NCI-H2029 (cell line): Measurements from ENCODE around the gene INHBE.
A peak's percentile ranks its signal among the peaks of the same experiment; 100 is the strongest.
"Not testable (repeated sequence)": the region's sequence is repeated elsewhere in the genome, so short reads cannot be mapped to it uniquely, and the experiment has no call there.

ENCODE experiments used
- DNase-seq: peaks from one replicate; lab custom pipeline; 2025; lab: John Stamatoyannopoulos, UW

Gene INHBE

DNA sequence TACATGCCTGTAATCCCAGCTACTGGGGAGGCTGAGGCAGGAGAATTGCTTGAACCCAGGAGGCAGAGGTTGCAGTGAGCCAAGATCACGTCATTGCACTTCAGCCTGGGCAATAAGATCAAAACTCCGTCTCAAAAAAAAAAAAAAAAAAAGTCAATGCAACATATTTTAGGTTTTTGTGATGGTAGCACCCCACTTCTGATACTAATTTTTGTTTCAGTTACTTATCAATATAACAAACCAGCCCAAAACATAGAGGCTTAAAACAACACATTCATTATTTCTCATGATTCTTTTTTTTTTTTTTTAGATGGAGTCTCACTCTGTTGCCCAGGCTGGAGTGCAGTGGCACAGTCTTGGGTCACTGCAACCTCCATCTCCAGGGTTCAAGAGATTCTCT lies 13.7 kb upstream of the INHBE start:
- not testable (repeated sequence) for DNase-seq

GRCh38 chr12:57441846-57442427 lies 13.2 kb upstream of the INHBE start:
- no peak for DNase-seq

DNA sequence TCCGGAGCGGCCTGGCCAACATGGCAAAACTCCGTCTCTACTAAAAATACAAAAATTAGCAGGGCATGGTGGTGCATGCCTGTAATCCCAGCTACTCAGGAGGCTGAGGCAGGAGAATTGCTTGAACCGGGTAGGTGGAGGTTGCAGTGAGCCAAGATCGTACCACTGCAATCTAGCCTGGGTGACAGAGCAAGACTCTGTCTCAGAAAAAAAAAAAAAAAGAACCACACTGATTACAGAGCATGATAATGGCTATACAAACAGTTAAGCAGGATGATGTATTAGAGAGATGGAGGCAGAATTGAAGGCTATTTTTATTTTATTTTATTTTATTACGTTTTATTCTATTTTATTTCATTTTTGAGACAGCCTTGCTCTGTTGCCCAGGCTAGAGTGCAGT lies 10.8 kb upstream of the INHBE start:
- DNase-seq: not testable (repeated sequence)

DNA sequence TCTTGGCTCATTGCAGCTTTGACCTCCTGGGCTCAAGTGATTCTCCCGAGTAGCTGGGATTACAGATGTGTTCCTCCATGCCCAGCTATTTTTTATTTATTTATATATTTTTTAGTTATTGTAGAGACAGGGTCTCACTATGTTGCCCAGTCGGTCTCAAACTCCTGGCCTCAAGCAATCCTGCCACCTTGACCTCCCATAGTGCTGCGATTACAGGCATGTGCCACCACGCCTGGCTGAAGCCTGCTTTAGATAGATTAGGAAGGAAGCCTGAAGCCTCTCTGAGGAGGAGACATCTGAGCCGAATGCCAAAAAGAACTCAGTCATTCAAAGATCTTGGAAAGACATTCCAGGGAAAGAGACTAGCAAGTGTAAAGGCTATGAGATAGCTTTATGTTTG lies 10.4 kb upstream of the INHBE start:
- DNase-seq: no peak

GRCh38 chr12:57446292-57446960 lies 8.7 kb upstream of the INHBE start:
- DNase-seq: no peak

- no peak for DNase-seq
These were observed 6.4 kb upstream of the INHBE start for GRCh38 chr12:57448669-57449068.

- no peak for DNase-seq
These were observed 5.7 kb upstream of the INHBE start for GRCh38 chr12:57449375-57449774.

- DNase-seq: no peak
These were observed 5.0 kb upstream of the INHBE start for GRCh38 chr12:57450057-57450456.

GRCh38 chr12:57451233-57451778 lies 3.8 kb upstream of the INHBE start:
- no peak for DNase-seq

DNA sequence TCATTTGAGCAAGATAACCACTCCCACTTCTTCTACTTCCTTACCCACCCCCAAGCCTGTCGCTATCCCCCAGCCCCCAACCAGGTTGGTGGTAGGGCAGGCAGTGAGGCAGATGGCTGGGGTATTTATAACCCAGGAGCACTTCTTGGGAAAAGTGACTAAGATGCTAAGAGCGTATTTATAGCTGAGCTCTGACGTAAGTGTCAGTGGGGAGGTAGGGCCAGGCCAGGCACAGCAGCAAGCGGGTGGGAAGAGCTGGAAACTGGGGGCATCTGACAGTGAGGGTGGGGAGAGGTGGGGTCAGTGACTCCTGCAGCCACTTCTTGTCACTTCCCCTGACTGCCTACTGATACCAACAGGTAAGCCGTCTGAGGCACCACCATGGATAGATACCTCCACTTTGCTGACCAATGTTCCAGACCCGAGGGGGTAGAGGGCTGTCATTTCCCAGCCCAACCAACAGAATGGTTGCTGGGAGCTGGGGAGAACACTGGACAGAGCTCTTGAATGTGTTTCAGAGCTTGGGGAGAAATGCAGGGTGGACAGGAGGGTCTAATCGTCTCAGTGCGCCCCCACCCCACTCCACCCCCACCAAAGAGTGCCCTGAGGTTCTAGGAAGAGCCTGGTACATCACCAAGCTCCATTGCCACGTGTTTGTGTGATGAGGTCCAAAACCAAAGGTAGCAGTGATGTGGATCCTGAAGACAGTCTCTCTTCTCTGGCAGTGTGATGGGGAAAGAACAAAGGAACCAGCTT lies 2.7 kb upstream of the INHBE start:
- no peak for DNase-seq

GRCh38 chr12:57452937-57453509 lies 2.1 kb upstream of the INHBE start:
- DNase-seq: peak; percentile 45

- DNase-seq: no peak
These were observed 918 bp upstream of the INHBE start for GRCh38 chr12:57454213-57454565.

DNA sequence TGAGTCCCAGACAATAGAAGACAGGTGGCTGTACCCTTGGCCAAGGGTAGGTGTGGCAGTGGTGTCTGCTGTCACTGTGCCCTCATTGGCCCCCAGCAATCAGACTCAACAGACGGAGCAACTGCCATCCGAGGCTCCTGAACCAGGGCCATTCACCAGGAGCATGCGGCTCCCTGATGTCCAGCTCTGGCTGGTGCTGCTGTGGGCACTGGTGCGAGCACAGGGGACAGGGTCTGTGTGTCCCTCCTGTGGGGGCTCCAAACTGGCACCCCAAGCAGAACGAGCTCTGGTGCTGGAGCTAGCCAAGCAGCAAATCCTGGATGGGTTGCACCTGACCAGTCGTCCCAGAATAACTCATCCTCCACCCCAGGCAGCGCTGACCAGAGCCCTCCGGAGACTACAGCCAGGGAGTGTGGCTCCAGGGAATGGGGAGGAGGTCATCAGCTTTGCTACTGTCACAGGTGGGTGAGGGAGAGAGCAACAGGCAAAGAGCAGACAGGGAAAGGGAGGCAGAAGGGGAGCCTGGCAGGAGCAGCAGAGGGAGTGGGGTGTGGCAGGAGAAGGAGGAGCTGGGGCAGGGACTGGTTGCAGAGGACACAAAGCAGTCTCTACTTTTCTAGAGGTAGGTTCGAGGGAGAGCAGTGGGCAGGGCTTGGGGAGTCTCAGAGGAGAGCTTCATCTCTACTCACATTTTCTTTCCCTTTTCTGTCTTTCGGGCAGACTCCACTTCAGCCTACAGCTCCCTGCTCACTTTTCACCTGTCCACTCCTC lies 452 bp downstream of the INHBE start:
- DNase-seq: peak; percentile 57

DNA sequence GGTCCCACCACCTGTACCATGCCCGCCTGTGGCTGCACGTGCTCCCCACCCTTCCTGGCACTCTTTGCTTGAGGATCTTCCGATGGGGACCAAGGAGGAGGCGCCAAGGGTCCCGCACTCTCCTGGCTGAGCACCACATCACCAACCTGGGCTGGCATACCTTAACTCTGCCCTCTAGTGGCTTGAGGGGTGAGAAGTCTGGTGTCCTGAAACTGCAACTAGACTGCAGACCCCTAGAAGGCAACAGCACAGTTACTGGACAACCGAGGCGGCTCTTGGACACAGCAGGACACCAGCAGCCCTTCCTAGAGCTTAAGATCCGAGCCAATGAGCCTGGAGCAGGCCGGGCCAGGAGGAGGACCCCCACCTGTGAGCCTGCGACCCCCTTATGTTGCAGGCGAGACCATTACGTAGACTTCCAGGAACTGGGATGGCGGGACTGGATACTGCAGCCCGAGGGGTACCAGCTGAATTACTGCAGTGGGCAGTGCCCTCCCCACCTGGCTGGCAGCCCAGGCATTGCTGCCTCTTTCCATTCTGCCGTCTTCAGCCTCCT lies 1.1 kb downstream of the INHBE start:
- DNase-seq: peak; percentile 20

DNA sequence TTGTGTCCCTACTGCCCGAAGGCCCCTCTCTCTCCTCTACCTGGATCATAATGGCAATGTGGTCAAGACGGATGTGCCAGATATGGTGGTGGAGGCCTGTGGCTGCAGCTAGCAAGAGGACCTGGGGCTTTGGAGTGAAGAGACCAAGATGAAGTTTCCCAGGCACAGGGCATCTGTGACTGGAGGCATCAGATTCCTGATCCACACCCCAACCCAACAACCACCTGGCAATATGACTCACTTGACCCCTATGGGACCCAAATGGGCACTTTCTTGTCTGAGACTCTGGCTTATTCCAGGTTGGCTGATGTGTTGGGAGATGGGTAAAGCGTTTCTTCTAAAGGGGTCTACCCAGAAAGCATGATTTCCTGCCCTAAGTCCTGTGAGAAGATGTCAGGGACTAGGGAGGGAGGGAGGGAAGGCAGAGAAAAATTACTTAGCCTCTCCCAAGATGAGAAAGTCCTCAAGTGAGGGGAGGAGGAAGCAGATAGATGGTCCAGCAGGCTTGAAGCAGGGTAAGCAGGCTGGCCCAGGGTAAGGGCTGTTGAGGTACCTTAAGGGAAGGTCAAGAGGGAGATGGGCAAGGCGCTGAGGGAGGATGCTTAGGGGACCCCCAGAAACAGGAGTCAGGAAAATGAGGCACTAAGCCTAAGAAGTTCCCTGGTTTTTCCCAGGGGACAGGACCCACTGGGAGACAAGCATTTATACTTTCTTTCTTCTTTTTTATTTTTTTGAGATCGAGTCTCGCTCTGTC lies 1.8 kb downstream of the INHBE start:
- DNase-seq: no peak

GRCh38 chr12:57458665-57459054 lies 3.6 kb downstream of the INHBE start:
- no peak for DNase-seq

DNA sequence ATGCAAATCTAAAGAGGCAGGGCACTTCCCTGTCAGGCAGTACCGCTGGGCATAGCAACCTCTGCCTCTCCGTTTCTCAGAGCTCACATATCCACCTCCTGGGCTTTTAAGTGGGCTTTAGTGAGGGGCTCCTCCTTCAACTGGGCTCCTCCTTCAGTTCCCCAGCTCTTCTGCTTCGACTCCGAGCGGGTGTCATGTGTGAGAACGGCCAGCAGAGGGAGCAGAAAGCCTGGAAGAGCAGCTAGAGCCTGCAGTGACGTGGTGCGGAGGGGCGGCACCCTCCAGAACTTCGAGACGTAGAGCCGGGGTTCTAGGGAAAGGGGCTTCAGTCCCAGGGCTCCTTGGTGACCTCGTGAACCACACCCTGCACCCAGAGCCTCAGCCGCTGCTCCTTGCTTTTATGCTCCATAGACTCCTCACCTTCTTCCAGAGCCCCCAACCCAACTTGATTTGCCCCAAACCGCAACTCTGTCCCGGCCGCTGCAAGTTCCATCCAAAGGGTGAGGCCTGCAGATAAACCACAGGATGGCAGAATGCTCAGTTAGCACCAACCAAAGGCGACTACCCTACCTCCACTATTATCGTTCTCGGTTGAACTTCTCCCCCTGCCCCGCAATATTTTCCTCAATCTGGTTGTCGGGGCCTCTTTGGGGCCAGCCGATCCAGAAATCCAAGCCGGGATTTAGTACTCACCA lies 4.1 kb downstream of the INHBE start:
- peak; percentile 92 for DNase-seq

GRCh38 chr12:57459750-57460467 lies 4.8 kb downstream of the INHBE start, which contains the start of gene GLI1:
Gene GLI1 (plus strand): TSS chr12:57459785. CDS start chr12:57463692, 3,907 bp downstream.
- DNase-seq: no peak

GRCh38 chr12:57460468-57460784 lies 5.3 kb downstream of the INHBE start:
- no peak for DNase-seq

DNA sequence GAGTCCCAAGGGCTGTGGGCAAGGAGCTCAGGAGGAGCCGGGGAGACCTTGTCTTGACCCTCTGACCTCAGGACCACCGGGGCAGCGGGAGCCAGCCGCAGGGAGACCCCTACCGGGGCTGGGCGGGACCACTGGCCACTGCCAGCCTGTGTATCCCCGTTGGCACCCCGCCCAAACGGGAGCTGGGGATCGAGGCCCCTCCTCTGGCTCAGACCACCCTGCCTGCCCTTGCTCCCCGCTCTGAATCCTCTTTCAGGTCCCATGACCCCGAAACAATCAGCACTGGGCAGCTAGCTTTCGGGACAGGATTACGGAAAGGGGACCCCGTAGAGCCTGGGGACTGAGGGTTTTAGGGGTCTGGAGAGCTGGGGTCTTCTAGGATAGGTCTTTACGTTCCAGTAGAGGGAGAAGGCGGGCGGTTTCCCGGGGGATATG lies 5.8 kb downstream of the INHBE start:
- no peak for DNase-seq
